ENCODE measurements around the gene ARHGAP24.
"Not testable (repeated sequence)": the region's sequence is repeated elsewhere in the genome, so short reads cannot be mapped to it uniquely, and the experiment has no call there.

Gene ARHGAP24

DNA sequence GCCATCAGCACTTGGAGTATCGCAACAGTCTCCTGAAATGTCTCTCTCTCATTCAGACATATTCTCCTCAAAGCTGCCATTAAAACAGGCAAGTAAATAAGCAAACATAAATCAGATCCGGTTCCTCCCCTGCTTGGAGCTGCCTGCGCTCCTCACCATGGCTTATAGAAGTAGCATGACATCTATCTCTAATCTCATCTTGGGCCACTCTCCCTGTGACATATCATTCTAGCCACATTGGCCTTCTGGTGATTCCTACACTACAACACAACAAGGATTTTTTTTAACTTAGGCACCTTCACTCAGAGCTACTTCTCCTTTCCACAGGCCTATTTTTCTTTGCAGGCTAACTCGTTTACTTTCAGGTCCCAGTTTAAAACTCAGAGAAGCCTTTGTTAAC lies 387.9 kb downstream of the ARHGAP24 start:
- no peak for DNase-seq (ENCODE audit: low read depth)

DNA sequence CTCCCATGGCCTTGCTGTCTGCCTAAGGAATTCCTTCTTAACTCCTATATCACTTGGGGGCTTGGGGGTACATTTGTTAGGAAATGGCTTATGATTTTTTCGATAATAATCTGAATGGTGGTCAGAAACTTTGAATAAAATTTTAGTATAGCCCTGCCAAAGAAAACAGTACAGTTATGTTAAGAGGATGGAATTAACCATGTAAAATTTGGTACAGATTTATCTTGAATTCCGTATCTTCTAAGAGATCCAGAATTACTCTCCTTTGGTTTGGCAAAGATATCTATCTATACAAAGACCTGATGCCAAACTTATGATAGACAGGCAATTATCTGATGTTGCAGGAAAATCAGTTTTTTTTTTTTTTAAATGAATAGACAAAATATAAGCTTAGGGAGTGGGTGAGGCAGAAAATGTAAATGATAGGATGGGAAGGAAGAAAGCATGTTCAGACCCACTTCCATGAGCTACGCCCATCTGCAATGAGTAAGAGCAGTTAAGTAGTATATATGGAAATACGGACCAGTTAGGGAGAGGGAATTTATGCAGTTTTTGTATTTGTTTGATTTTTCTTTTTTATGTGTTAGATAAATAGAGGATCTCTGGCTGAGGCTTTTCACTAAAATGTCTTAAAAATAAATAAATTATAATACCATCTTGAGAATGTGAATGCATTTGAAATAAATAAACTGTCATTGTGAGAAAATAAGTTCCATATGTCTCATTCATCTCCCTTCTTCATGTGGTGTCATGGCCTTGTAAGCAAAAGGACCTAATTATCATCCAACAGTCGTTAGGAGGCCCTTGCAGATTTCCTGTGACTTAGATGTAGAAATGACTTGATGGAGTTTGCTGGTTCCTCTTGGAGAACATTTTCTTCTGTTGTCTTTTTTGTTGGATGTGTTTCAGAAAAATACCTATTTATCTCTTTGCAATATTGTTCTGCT lies 389.6 kb downstream of the ARHGAP24 start:
- DNase-seq (ENCODE audit: low read depth): no peak

DNA sequence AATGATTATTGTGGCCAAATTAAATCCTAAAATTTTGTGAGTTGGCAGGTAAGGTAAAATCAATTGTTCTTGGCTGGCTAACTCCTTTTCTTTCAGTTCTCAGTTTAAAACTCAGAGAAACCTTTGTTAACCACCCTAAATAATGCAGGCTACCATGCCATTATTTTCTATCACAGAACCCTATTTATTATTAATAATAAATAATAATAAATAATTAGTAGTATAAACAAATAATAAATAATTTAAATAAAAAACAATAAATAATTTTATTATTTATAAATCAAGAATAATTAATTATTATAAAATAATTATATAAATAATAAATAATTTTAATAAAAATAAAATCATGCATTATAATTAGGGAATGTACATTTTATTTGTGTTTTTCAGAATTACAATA lies 390.3 kb downstream of the ARHGAP24 start:
- no peak for DNase-seq (ENCODE audit: low read depth)

DNA sequence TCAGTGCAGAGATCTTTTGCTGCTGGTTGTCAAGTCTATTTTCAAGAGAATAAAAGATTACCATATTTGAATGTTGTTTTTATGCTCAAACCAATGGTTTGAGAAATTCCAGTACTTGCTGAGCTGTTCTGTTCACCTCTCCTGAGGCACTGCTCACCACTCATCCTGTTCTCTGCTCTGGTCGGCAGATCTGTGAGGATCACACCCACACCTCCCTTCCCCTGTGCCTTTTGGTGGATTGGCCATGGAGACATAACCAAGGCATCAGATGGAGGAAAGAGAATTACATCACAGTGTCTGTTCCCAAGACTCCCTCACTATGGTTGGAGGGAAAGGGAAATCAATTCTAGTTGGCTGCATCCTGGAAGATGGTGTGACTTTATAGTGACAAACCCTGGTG lies 391.6 kb downstream of the ARHGAP24 start:
- no peak for DNase-seq (ENCODE audit: low read depth)

DNA sequence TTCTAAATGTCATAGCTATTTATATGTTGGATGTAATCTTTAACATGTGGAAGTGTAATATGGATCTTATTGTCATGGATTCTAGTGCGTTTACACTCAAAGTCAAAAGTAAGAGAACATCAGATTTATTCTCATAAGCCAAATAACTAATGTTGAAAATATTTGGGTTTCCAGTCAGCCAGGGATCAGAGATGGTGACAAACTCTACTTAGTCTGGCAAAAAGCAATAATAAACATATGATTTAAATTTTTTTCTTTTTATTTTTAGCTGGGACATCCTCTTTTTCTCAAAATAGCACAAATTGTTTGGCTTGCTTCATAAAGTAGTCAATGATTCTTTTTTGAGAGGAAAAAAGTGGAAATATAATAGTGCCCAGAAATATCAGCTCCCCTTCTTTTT lies 392.3 kb downstream of the ARHGAP24 start:
- DNase-seq (ENCODE audit: low read depth): no peak

DNA sequence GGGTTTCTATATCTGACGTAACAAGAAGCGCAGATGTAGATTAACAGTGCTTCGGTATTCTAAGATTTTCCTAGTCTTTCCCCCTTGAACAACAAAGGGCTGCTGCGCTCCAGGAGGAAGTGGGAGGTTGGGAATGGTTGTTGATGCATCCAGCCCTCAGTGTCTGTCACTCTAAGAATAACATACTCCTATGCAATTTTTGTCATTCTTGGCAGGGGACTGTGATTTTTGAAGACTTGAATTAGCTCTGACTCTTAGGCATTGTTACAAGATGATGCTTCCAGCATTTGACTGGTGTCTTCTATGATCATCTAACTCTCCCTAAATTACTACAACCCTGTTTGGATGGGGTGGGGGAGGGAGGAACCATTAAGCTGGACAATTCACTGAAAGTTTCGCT lies 394.2 kb downstream of the ARHGAP24 start:
- no peak for DNase-seq (ENCODE audit: low read depth)

DNA sequence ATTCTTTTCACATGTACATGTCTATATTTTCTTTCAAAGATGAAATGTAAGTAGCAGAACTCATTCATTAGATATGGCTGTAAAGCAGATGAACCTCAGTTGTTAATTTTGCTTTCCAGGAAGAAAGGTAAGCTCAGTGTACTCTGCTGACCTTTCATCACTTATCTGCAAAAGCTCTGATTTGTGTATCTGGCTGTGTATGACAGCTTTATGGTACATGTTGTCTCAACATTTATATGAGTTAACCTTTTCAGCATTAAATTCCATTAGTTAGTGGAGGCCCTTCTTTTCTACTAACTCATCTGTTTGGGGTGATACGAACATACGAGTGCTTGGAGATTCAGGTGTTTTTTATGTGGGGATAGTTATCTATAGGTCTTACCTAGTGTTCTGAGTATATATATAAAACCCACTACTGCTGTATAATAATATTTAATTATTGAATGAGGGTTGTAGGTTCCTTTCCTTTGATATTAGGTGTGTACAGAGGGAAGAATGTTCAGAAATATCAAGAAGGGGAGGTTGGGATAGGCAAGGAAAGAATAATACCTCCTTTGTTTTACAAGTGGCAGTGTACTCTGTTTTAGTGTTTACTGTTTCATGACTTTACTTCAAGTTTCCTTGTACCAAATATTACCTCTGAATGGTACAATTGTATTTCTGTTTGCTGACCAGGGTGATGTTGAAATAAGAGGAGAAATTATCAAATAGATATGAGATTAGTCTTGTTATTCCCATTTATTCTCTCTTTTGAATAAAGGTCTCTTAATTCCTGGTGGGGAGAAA lies 395.5 kb downstream of the ARHGAP24 start:
- DNase-seq (ENCODE audit: low read depth): no peak

DNA sequence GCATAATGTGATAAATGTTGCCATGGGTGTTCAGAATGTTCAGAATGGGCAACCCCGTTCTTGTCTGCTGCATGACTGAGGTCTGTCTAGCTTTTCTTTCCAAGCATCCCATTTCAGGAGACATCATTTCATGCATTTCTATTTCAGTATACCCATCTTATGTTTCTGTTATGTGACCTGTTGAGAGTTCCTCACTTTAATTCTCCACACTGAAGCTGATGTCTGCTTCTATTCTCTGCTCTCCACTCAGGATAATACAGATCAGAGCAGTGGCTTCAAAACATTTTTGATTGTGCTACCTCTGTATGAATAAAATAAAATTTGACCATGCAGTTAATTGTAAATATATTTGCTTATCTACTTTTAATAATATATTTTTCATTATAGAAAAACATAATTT lies 398.6 kb downstream of the ARHGAP24 start:
- no peak for DNase-seq (ENCODE audit: low read depth)

DNA sequence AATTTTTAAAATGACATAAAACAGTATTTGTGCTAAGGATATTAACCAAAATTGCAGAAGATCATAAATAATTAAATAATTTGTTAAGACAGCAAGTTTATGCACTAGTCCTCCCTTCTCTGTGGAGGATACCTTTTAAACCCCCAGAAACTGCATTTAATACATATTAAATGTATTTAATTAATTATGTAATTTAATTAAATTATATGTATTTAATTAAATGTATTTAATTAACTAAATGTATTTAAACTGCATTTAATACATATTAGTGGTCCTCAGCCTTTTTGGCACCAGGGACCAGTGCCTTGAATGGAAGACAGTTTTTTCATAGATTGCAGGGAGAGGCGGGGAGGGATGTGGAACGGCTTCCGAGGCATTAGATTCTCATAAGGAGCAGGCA lies 404.6 kb downstream of the ARHGAP24 start:
- no peak for DNase-seq (ENCODE audit: low read depth)

DNA sequence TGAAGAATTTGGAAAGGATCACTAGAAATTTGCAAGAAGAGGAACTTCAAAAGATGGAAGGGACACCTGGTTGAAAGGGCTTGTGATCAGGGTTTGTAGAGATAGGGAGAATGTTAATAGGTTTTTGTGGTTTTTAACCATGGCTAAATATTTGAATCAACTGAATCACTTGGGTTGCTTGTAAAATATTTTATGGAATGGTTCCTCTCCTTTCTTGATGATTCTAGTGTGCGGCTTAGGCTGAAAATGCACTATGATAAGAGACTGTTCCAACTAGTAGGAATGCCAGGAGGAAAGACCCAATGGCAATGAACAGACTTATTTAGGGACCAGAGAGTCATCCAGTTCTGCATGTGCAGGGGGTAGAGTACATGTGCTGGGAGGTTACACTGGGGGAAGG lies 408.2 kb downstream of the ARHGAP24 start:
- no peak for DNase-seq (ENCODE audit: low read depth)

DNA sequence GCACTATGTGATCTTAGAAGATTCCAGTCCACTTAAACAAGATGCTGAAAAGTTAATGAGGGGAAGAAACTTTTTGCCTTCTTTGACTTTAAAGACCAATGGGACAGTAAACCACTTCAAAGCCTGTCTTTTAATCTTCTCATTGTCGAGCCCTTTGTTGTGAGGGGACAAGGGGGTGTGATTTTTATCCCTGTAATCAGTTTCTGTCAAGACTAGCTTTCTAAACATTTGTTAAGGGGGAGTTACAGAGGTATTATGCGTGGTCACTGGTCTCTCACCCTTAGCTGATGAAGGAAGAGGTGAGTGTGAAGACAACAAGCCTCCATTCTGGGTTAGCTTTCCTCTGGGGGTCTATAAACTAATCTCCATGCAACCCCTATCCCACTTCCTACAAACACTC lies 409.3 kb downstream of the ARHGAP24 start:
- no peak for DNase-seq (ENCODE audit: low read depth)

DNA sequence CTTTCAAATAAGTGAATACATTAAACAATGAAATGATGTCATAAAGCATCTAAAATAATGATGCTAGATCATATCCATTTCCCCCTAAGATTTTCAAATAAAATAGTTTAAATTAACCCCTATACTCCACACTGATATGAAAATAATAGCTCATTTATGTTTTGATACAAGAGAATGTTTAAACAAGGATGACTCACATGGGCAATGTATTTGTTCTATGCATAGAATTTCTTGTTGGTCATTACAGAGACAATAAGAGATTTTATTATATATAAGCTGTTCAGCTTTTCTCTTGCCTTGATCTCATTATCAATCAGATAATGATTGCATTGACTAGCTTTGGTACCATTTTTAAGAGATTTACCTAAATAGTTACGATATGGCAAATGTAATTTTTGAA lies 411.7 kb downstream of the ARHGAP24 start:
- no peak for DNase-seq (ENCODE audit: low read depth)

DNA sequence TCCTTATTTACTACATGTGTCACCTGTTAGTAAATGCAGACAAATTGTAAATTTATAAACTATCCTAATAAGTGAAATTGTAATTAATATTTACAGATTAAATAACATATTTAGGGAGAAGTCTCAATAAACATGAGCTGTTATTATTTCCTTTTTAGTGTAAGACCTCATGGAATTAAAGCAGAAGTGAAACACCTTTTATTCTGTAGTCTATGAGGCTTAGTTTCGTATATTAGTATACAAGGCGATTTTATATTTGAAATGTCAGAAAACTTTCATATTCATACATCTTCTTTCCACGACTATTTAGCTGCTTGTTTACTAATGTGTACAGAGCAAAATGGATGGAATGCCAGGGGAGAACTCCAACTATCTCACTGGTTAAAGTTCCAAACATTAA lies 414.4 kb downstream of the ARHGAP24 start:
- no peak for DNase-seq (ENCODE audit: low read depth)

DNA sequence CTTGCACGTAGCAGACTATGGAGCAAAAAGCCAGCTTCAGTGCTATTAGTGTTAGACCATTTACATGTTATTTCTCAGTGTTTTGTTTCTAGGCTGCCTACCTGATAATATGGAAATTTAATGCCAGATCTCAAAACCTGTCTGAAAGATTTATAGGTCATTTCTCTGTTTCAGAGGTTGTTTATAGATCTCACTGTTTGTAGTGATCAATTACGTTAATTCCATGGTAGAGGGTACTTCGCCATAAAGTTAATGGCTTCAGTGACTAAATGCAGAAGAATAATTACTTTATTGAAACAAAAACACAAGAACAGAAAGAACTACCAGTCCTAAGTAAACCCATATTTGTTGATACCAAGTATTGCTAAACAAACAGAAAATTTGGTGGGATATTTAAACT lies 420.8 kb downstream of the ARHGAP24 start:
- DNase-seq (ENCODE audit: low read depth): no peak

DNA sequence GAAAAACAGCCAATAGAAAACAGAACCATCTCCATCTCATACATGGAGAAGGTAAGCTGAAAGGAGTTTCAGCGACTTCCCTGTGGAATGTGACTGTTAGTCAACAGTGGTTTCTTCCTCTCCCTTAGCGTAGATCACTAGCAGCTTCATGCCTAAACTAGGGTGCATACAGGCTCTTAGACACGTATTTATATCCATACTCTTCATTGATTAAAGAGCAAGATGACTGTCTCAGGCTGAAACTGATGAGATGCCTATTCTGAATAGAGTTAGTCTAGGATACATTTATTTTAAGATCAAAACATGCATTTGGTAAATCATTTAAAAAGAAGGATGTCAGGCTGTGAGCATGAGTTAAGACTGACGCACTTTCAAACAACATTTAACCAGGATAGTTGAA lies 423.3 kb downstream of the ARHGAP24 start:
- DNase-seq (ENCODE audit: low read depth): no peak

DNA sequence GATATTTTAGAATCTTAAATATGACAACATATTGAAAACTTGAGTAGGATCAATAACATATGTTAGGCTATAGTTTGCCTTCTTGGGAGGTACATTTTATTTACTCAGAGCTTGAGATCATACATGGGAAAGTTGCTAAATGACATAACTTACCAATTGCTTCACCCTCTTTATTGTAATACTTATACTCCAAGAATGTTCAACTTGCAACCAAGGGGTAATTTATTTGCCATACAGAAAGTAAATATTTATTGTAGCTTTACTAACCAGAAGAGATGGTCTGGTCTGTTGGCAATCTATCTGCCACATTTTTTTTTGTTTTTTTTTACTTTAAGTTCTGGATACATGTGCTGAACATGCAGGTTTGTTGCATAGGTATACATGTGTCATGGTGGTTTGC lies 426.6 kb downstream of the ARHGAP24 start:
- no peak for DNase-seq (ENCODE audit: low read depth)

DNA sequence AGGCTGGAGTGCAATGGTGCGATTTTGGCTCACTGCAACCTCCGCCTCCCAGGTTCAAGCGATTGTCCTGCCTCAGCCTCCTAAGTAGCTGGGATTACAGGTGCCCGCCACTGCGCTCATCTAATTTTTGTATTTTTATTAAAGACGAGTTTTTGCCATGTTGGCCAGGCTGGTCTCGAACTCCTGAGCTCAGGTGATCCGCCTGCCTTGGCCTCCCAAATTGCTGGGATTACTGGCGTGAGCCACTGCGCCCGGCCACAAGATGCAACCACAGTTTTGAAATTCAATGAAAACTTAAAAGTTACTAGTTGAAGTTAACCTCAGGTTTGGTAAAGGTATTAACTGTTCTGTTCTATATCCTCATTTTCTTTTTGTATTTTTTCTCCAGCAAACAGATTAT lies 427.7 kb downstream of the ARHGAP24 start:
- not testable (repeated sequence) for DNase-seq (ENCODE audit: low read depth)

DNA sequence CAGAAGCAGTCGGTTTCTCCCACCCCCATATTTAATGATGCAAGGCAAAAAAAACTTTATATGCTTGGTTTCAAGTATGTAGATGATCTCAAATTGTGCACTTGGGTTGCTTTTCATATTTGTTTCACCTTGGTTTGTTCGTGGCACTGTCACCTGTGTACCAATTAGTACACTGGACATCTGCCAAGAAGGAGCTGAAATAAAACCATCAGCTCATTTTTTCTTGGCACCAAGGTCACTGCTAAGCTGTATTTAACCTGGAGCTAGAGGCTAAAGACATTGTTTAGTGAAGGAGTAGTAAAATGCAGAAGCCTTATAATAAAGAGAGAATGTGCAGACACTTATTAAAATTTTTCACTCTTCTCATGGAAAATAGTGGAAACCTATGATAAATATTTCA lies 430.8 kb downstream of the ARHGAP24 start:
- DNase-seq (ENCODE audit: low read depth): no peak

DNA sequence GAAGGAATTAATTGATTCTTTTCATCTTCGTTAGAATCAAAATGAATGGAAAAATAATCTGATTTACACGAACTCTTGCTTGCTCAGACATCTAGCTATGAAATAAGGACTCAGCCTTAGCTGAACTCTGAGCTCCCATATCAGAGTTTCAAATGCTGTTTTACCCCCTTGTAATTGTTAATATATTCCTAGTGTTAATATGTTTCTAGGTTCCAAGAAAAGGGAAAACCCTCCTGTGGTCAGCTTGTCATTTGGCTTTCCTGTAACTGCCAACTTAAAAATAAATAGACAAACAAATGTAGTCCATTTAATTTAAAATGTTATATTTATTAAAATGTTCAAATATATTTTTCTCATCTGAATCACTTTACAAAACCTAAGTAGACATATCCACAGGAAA lies 432.1 kb downstream of the ARHGAP24 start:
- no peak for DNase-seq (ENCODE audit: low read depth)

DNA sequence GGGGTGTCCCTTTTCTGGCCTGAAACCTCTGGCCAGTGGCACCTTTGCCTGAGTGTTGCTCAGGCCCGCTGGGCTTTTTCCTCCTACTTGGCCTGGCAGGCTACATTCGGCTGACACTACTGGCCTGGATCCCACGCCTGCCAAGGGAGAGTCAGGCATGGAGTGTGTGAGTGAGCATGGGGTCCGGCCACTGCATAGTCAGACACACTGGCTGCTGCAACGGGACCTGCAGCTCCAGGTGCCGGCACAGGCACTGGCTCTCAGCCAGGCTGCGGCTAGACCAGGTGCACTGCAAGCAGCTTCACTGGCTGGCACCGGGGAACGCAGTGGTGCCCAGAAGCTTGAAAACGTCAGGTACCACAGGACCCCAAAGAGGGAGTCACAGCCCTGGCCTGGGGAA lies 434.9 kb downstream of the ARHGAP24 start:
- DNase-seq (ENCODE audit: low read depth): no peak

DNA sequence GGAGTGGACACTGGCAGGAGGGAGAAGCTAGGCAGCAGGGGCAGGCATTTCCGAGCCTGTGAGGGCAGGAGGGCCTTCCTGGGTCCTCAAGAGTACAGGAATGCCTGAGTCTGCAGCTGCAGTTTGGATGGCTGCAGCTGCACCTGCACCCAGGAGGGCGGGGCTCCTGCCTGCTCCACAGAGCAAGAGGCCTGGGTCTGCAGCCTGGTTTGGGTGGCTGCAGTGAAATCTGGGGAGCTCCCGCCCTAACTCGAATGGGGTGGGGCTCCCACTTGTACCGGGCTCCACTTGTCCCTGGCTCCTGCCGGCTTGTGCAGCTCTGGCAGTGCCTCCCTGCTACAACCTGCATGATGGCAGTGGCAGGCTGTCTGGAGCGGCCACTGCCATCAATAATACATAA lies 436.0 kb downstream of the ARHGAP24 start:
- DNase-seq (ENCODE audit: low read depth): no peak

DNA sequence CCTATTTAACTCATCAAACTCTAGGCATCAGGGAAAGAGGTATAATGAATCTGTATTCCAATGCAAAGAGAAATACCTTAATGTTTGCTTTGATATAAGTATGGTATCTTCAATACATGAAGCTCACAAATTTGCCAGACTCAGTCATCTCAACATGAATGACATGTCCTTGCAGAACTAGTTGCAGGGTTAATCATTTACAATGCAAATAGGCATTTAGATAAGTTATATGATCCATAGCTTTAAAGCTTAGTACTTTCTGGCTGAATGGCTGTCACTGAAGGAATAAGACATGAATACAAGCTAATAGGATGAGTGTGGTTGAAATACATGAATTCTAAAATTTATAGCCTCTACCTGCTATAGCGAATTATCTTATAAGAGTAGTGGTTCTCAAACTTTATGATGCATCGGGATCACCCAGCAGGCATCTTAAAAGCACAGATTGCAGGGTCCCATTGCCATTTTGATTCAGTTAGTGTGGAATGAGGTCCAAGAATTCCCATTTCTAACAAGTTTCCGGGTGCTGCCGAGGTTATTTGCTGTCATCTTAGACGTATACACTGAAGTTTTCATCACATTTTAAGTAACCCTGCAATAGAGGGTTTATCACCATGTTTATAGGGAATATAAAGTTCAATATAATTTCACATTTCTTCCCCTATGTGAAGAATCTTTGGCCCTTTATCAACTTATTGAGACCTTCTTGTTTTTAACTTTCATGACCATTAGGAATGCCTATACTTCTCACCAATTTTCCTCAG lies 439.2 kb downstream of the ARHGAP24 start:
- DNase-seq (ENCODE audit: low read depth): no peak

DNA sequence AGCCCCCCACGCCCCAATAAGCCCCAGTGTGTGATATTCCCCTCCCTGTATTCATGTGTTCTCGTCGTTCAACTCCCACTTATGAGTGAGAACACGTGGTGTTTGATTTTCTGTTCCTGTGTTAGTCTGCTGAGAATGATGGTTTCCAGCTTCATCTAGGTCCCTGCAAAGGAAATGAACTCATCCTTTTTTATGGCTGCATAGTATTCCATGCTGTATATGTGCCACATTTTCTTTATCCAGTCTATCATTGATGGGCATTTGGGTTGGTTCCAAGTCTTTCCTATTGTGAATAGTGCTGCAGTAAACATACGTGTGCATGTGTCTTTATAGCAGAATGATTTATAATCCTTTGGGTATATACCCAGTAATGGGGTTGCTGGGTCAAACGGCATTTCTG lies 440.6 kb downstream of the ARHGAP24 start:
- DNase-seq (ENCODE audit: low read depth): not testable (repeated sequence)

Data from stimulated activated CD8-positive, alpha-beta memory T cell treated with anti-CD3 and anti-CD28 coated beads, Interleukin-7, amount 100 ng/mL, for 24 hours (primary cell).